GM19463 (cell line): ENCODE measurements around the gene RGP1.
A peak's percentile ranks its signal among the peaks of the same experiment; 100 is the strongest.

ENCODE experiments used
- ATAC-seq: cut with Tn5 transposase; IDR thresholded peaks from one replicate; pipeline ENCODE4 v1.9.1; 2021; ENCODE audit warnings: mild to moderate bottlenecking, moderate library complexity; ENCODE audit not compliant: unreplicated experiment

Gene RGP1

DNA sequence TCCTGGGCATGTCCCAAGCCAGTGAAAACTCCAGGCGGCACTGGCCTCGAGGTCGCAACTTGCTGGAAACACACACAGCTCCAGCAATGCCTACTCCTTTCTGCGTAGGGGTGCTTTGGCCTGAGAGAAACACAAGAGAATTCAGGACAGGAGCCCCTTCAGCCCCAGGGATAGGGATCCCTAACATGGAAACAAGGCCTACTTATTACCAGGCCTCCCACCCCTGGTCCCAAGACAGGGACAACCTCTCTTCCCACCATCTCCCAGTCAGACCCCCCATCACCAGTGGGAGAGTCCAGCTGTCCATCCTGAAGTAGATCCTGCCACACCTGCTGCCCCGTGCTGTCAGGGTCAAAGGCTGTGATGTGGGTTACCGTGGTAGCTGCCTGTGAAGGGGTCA, 8.8 kb upstream of the RGP1 start:
- ATAC-seq = no peak

DNA sequence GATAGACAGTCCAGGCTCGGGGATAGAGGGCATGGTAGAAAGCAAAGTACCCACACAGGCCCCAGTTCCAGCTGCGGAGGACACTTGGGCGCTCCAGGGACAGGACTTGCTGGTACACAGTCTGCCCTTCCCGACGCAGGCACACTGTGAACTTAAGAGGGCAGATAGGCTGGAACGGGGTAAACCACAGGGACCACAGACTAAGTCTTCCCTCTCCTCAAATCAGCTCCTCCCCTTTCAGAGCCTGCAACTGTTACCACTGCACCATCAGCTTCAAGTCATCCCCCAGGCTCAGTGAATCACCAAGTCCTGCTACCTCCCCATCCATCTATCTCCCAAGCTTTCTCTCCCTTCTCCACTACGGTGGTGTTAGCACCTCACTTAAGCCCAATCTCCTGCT, 7.3 kb upstream of the RGP1 start:
- ATAC-seq = no peak

DNA sequence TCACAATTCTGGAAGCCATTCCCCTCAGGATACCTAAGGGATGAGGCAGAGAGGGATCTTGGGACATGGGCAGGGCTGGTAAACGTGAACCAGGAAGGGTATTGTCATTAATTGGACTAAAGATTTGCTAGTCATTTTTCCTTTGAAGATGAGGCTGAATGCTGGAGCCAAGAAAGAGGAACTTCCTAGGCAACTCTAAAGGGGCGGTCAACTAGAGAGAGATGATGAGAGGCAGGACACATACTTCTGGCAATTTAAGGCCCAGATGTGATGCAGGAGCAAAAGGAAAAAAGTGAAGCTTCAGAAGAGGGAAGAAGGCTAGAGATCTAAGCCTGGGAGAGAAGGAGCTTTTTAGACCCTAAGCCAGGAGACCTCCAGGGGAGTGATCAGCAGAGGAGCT, 5.6 kb upstream of the RGP1 start:
- no peak for ATAC-seq

GRCh38 chr9:35743880-35744518, 5.1 kb upstream of the RGP1 start:
- no peak for ATAC-seq

GRCh38 chr9:35745569-35745968, 3.5 kb upstream of the RGP1 start:
- ATAC-seq = no peak

DNA sequence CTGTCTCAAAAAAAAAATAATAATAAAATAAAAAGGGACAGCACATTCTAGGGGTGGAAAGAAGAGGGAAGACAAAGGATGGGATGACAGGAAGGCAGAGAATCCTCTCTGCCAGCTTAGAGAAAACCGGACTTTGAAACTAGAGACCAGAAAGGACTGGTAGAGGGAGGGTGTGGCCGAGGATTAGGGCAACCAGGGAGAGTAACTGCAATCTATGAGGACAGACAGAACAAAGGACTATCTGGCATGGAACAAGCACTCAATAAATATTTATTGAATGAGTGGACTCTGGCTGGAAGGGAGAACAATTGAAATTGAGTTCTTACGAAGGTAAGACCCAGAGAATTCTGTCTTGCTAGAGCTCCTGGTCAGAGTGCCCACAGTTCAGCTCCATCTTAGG, 2.5 kb upstream of the RGP1 start:
- ATAC-seq = no peak

DNA sequence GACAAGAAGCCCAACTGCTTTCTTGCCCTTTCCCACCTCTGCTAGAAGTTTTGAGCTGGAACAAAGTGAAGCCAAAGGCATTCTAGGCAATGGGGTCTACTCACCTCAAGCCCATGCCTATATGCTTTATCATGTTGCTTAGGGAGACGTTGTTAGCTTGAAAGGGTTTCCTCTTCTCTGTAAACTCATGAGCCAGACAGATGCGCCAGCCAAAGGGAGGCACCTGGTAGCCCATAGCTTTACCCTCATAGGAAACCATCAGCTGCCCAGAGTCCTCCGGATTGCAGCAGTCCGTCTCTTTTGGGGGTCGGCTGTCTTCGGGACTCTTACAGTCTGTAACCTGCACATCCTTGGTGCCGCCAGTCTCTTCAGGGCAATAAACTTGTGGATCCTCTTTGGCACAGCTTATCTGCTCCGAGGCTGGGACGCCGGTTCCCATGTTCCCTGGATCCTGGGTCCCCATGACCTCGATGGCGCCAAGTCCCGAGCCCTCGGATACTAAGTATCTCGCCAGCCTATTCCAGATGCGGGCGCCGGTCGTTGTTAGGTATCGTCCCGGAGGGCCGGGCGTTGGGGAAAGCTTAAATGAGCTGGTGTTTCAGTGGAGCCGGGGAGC, 737 bp upstream of the RGP1 start:
- no peak for ATAC-seq

DNA sequence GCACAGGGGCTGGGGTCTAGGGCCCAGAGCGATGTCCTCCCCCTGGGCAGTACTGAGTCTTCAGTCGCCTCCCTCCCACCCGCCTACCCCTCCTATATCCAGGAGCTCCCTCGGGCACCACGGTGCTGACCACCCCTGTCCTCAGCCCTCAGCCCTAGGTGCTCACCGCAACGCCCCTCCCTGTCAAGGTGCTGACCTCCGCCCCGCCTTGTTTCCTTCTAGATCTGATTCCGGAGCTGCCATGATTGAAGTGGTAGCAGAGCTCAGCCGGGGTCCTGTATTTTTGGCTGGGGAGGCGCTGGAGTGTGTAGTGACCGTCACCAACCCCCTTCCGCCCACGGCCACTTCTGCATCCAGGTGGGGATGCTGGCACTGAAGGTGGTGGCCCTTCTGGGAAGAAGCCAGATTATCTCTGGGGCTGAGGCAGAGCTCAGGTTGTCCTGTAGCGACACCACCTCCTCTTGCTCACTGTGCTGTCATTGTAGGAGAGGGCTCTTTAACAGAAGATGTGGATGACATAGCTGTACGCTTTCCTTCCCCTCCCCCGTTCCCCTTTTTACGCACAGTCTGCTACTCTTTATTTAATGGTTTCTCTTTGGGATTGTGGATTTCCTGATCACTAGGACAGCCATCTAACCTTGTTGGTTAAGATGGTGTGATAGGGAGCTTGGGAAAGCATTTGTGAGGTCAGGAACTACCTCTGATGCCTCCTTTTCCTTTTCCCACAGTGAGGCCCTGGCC, 598 bp downstream of the RGP1 start:
- peak; percentile 15 for ATAC-seq

- ATAC-seq = no peak
Observed at GRCh38 chr9:35750256-35750531, 1.1 kb downstream of the RGP1 start.

DNA sequence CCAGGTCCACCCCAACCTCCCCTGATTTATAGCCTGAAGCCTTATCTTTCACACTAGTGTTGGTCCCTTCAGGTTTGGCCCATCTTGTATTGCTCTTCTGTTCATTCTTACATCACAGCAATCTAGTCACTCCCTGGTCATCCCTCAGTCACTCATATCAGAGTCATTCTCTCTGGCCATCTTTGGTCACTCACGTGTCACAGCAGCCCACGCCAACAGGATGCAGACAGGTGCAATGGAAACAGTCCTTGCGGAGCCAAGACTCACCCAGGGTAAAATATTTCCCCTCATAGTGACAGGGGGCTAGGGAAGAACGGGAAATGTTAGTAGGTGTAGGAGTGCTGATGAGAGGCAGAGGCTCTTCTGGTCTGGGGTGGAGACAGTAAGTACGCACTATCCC, 4.4 kb downstream of the RGP1 start:
- ATAC-seq = no peak

DNA sequence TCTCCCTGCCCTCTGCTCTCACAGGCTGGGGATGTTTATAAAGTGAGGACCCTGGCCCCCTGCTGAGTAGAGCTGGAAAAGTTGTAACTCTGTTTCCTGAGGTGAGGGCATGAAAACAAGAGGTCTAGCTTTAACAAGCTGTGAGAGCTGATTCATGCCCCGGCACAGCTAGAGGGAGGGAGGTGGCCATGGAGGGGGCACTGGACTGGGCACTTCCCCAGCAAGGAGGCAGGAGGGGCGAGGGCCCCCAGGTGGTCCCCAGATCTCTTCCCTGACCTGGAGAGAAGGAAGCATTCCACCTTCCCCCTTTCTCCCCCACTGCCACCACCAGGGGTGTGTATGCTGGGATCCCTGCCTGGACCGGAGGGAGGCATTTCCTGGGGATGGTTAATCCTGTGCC, 5.2 kb downstream of the RGP1 start, which contains the start of gene MSMP:
TSS of gene MSMP (minus strand) at position 13 of the 400 bp plus-strand sequence. CDS start 147 bp downstream, outside the sequence.
- no peak for ATAC-seq

DNA sequence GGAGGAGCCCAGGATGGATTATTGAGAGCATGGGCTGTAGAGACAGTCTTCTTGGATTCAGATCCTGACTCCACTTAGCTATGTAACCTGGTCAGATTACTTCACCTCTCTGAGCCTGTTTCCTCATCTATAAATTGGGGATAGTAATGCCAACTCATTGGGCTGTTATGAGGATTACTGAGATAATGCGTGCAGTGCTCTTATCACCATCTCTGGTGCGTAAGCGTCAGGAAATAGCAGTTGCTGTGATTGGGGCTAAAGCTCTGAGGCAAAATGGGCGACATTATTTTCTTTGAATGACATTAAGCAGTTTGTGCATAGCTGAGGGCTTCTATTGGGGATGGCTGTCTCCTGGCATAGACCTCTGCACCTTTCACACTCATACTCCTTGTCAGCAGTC, 6.0 kb downstream of the RGP1 start:
- no peak for ATAC-seq

DNA sequence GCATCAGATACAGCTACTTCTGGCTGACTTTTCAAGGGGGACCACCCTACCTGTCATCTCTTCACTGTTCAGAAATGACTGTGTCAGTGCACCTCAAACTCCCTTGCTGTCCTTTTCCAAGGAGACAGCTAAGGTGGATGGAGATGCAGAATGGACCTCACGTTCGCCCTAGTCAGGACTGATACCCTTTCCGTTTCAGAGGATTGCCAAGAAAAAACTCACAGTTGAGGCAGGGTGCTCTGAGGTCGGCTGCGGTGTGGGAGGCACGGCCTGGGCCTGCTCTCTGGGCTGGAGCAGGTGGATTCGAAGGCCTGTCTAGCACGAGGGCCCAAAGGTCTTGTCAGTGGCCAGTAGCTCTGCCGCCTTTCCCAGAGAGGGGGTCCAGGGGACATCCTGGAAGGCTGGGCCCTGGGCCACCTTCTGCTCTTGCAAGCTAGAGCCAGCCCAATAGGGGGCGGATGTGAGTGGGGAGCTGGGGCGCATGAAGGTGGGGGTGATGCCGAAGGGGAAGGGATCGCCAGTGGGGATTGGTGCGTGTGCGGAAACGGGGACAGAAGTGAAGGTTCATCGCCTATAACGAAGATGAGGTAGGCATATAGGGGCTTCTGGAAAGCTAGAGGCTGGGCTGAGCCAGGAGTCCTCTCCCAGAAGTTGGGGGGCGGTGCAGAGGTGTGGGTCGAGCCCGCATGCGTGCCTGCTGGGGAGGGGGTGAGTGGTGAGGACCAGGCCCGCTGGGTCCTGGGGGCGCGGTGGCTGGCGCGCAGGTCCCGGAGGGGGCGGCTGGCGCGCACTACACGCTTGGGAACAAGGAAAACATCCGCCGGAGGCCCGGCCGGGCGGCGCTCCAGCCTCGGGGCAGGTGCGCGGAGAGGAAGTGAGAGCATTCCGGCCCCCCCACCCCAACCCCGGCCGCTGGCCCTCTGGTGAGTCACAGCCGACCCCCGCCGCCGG, 7.5 kb downstream of the RGP1 start:
- peak; percentile 60 for ATAC-seq

DNA sequence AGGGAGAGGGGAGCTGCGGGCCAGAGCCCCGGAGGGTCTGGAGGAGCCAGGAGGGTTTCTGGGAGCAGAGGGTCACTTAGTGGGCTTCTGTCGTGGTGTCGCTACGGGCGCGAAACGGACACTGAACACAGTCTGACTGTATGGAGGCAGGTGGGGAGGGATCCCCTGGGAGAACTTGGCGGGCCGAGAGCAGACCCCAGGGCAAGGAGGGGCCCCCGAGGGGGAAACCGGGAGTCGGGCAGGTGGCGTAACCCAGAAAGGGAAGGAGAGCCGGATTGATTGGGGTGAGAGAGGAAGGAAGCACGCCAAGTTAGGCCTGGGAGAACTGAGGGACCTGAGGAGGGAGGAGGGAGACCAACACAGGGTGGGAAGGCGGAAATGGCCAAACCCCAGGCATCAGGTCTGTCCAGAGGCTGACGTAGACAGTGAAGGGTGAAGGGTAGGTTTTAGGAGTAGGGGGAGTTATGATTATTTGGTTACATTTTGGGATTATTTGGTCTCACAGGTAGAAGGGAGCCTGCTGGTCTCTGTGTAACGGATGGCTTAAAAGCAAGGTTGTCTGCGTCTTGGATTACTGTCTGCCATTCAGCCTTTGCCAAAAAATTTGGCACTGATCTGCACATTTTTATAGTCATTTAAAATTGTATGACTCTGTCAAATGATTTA, 8.3 kb downstream of the RGP1 start:
- ATAC-seq = peak; percentile 43

DNA sequence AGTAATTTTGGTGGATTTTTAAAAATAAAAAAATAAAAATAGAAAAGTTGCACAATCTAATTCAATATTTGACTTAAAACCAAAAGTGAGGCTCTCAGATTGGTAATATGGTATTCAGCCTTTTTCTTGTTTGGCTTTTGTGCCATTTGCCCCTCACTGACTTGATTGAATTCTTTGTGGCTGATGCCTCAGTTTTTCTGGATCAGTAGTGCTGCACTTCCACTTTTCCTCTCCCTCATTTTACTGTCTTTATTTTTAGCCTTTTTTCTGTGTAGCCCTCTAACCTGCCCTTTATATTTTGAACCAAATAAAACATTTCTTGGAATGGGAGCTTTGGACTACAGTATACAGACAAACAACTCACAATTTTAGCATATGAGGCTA, 8.8 kb downstream of the RGP1 start:
- no peak for ATAC-seq

GRCh38 chr9:35758475-35759050, 9.5 kb downstream of the RGP1 start:
- ATAC-seq = no peak

DNA sequence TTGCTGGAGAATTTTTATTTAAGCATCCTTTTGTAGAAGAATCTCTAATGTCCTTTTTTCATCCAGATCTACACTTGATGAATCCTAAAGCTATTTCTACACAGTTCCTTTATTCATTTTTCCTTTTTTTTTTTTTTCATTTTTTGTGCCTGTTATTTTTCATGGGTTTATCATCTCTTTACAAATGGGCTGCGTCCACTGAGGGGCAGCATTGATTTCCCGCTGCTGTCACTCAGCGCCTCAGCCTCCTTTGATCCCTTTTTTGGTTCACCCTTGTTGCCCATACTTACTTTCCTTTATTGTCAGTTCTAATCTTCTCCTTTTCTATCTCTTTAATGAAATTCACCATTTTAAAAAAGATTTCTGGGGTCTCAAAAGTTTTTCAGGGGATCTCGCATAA, 10.7 kb downstream of the RGP1 start:
- ATAC-seq = no peak

DNA sequence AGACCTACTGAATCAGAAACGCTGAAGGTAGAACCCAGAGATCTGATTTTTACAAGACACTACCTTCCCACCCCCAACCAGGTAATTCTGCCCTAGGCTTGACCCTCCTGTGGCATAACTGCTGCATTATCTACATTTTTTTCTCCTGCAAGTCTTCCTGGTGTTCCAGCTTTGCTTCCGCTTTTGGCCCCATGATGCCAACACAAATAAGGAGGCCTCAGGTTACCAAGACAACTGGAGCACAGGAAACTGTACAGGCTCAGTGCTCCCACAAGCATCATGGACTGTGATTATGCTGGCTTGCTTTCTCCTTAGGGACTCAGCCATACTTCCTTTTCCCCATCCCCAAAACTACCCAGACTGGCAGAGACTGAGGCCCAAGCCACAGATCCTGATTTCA, 11.6 kb downstream of the RGP1 start:
- ATAC-seq = no peak

DNA sequence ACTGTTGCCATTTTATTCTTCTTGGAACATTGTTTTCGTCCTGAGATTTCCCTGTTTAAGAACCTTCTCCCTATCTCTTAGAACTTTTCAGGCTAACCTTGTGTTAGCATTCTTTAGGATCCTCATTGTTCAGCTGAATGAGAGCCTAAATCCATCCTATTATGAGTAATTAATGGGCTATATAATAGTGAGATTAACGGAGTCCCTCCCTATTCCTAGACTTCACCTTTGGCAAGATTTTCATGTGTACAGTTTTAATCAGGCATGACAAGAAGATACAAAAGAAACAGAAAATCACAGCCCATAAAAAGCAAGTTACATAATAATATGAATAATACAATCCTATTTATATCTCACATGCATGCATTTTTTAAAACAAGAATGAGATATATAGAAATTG, 14.1 kb downstream of the RGP1 start:
- ATAC-seq = no peak

DNA sequence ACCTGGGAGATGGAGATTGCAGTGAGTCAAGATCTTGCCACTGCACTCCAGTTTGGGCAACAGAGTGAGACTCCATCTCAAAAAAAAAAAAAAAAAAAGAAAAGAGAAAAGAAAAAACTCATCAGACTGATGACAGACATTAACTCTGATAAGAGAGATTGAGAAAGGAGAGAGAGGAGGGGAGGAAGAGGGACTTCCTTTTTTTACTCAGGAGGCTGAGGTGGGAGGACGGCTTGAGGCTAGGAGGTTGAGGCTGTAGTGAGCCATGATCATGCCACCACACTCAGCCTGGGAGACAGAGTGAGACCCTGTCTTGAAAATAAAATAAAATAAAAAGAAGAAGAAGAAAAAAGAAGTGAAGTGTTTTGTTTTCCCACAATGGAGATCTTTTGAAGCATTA, 14.7 kb downstream of the RGP1 start:
- no peak for ATAC-seq

DNA sequence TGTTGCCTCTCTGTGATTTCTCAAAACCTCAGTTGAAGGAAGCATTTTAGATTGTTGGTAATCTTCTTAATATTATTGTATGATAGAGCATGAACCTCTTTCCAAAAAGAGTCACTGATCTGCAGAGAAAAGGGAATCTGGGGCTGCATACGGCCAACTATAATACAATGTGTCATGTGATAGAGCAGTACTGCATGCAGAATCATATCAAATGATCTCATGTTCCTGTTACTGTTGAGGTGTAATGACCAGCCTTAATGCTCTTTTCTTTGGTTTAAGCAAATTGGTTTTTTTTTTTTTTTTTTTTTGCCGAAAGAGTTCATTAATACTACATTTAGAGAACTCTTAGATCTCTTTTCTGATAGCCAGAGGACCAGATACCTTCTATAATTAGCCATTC, 17.9 kb downstream of the RGP1 start:
- ATAC-seq = no peak
